Panc1 (cell line): ENCODE data around the gene SMIM22. TPM values are rescaled to one million over a fixed set of nuclear protein-coding genes. Genes with fewer than 3 reads are reported as not detected.

Experiments
- ATAC-seq: fragments of 200-7000 bp; cut with Tn5 transposase; 2 replicates; pipeline ENCODE4 v1.9.1; 2020; ENCODE audit warnings: mild to moderate bottlenecking, moderate library complexity
- BruUV-seq: library from RNA; stranded (reverse); fragments of 400-500 nt; replicated peaks from 2 replicates; lab custom pipeline; 2021; lab: Mats Ljungman, UMichigan
- CTCF ChIA-PET: fragments of 300-600 bp; sonication (Branson Sonifier 250); formaldehyde crosslinking; loops from one replicate; lab custom pipeline; 2022; ENCODE audit warnings: antibody characterized with exemption; lab: Charles Lee
- POLR2A ChIA-PET: fragments of 300-600 bp; sonication (Branson Sonifier 250); formaldehyde crosslinking; loops from one replicate; lab custom pipeline; 2022; ENCODE audit warnings: antibody characterized with exemption; lab: Charles Lee
- DNase-seq: peaks from one replicate; pipeline ENCODE4 v3.0.0-alpha.2; 2010; ENCODE audit warnings: low read depth, low spot score
- H3K27ac ChIP-seq: 2 replicates; pipeline ENCODE4 v1.5.1; 2011; ENCODE audit warnings: mild to moderate bottlenecking, low read length, inconsistent platforms
- H3K27me3 ChIP-seq: fragments of 200-500 bp; sonication (Bioruptor generic); 2 replicates; pipeline ENCODE4 v1.6.0; 2014; ENCODE audit warnings: low read length, inconsistent platforms; ENCODE audit not compliant: control insufficient read depth, insufficient read depth
- H3K36me3 ChIP-seq: fragments of 200-500 bp; sonication (Bioruptor generic); 2 replicates; pipeline ENCODE4 v1.5.1; 2014; ENCODE audit warnings: inconsistent platforms, mild to moderate bottlenecking, low read length, moderate library complexity; ENCODE audit not compliant: control insufficient read depth, insufficient read depth
- H3K4me1 ChIP-seq: 2 replicates; pipeline ENCODE4 v1.5.1; 2011; ENCODE audit warnings: inconsistent platforms, mild to moderate bottlenecking, low read length, moderate library complexity; ENCODE audit not compliant: control insufficient read depth, insufficient read depth
- H3K4me3 ChIP-seq, 2 experiments: 2 replicates each; pipeline ENCODE4 v1.5.1; 2011 to 2012; ENCODE audit warnings: low read depth in 2 of 2, low read length in 2 of 2, mild to moderate bottlenecking in 2 of 2, inconsistent platforms in 1 of 2, moderate library complexity in 1 of 2
- H3K9me3 ChIP-seq: fragments of 200-500 bp; sonication (Bioruptor generic); 2 replicates; pipeline ENCODE4 v1.5.1; 2014; ENCODE audit warnings: low read depth, mild to moderate bottlenecking, inconsistent platforms, low read length, moderate library complexity; ENCODE audit not compliant: control insufficient read depth, insufficient read depth
- CTCF ChIP-seq: fragments of 450-650 bp; IDR thresholded peaks from 2 replicates; pipeline ENCODE4 v1.5.1; 2017; ENCODE audit warnings: mild to moderate bottlenecking
- POLR2AphosphoS5 ChIP-seq: IDR thresholded peaks from 2 replicates; pipeline ENCODE4 v1.6.1; 2012; ENCODE audit warnings: mild to moderate bottlenecking, low read depth, low read length, moderate library complexity
- REST ChIP-seq, 2 experiments: IDR thresholded peaks; 2 replicates each; pipeline ENCODE4 v1.6.1; 2011 to 2012; ENCODE audit warnings: low read depth in 2 of 2, control low read depth in 1 of 2, low read length in 1 of 2, mild to moderate bottlenecking in 1 of 2, moderate library complexity in 1 of 2; ENCODE audit not compliant: insufficient read depth in 1 of 2
- SIN3A ChIP-seq: IDR thresholded peaks from 2 replicates; pipeline ENCODE4 v1.6.1; 2012; ENCODE audit warnings: low read depth, mild to moderate bottlenecking, low read length, moderate library complexity, borderline replicate concordance; ENCODE audit not compliant: insufficient read depth
- TCF7L2 ChIP-seq: IDR thresholded peaks from 2 replicates; pipeline ENCODE4 v1.6.1; 2011; ENCODE audit warnings: mild to moderate bottlenecking, low read depth, low read length, inconsistent platforms
- in situ Hi-C: cut with HindIII; loops from 2 replicates; pipeline ENCODE4 v1.10.0; 2016; ENCODE audit warnings: low sequenced_read_pairs, low pct_unique_long_range_greater_than_20kb
- intact Hi-C: fragments of 100-400 bp; cut with micrococcal nuclease; formaldehyde crosslinking; loops from one replicate; pipeline ENCODE4 v1.10.0; 2022; ENCODE audit not compliant: unreplicated experiment
- total RNA-seq: library from RNA; stranded (reverse); gene quantifications from one replicate; pipeline ENCODE4 v1.2.1, GENCODE V29; 2021; ENCODE audit not compliant: unreplicated experiment

The SMIM22 gene
- total RNA-seq, 1 experiment from 2014 or later, result not detected

- ATAC-seq (no peak), DNase-seq (no peak)
- in situ Hi-C loops (no loop called here), intact Hi-C loops (no loop called here)
- Histone ChIP-seq H3K9me3 (no peaks in the 10 kb centered on the region), H3K36me3 (peaks cover 32% of the 10 kb centered on the region), H3K4me3 (no peak overlapping the region), H3K27ac (no peak overlapping the region), H3K4me1 (no peaks in the 10 kb centered on the region), H3K27me3 (no peaks in the 10 kb centered on the region)
- POLR2A ChIA-PET, result no interaction called here
- no TSS peak for BruUV-seq
- CTCF ChIA-PET, result interaction anchor here (0.6 kb wide), 1 partner anchor 122 kb away, joined by 3 read pairs; no protein-coding TSS in a partner anchor
- TF ChIP-seq POLR2AphosphoS5 (no peak), REST (IDR thresholded peaks at IDR 0.05; ENCODE audit: insufficient read depth in 1 of 2, low read depth in 2 of 2, low read length in 1 of 2) (no peak), TCF7L2 (no peak), CTCF (no peak), SIN3A (no peak)
Observed at GRCh38 chr16:4833584-4833983, 38.4 kb downstream of the SMIM22 start.

- no peaks in the 10 kb centered on the region for H3K4me1 ChIP-seq
- in situ Hi-C loops, result no loop called here
- no TSS peak for BruUV-seq
- H3K36me3 ChIP-seq, result peaks cover 33% of the 10 kb centered on the region
- H3K4me3 ChIP-seq, result no peak overlapping the region
- DNase-seq (no peak), ATAC-seq (no peak)
- H3K9me3 ChIP-seq, result no peaks in the 10 kb centered on the region
- TF ChIP-seq CTCF (no peak), POLR2AphosphoS5 (no peak), REST (IDR thresholded peaks at IDR 0.05; ENCODE audit: insufficient read depth in 1 of 2, low read depth in 2 of 2, low read length in 1 of 2) (no peak), SIN3A (no peak), TCF7L2 (no peak)
- intact Hi-C loops, result no loop called here
- ChIA-PET CTCF (no interaction called here), POLR2A (no interaction called here)
- H3K27me3 ChIP-seq, result no peaks in the 10 kb centered on the region
- no peak overlapping the region for H3K27ac ChIP-seq
Observed at GRCh38 chr16:4836727-4837126, 41.6 kb downstream of the SMIM22 start.
